Skeletal muscle tissue (tissue), 4 donors: Measurements from ENCODE around the gene C16orf95. TPM values are rescaled to one million over a fixed set of nuclear protein-coding genes. Genes with fewer than 3 reads are reported as not detected.
"Not testable (repeated sequence)": the region's sequence is repeated elsewhere in the genome, so short reads cannot be mapped to it uniquely, and the experiment has no call there.

Experiments used
- H3K27ac ChIP-seq: one replicate; pipeline ENCODE4 v1.7.0; 2013; ENCODE audit warnings: mild to moderate bottlenecking, low read depth, low read length, inconsistent platforms
- H3K27me3 ChIP-seq, 3 donors: one replicate each; pipeline ENCODE4 v1.7.0; 2013; ENCODE audit warnings: low read length in 3 of 3; ENCODE audit not compliant: control insufficient read depth in 3 of 3, insufficient read depth in 3 of 3
- H3K36me3 ChIP-seq, 3 donors: one replicate each; pipeline ENCODE4 v1.7.0; 2013; ENCODE audit warnings: low read length in 3 of 3; ENCODE audit not compliant: control insufficient read depth in 3 of 3, insufficient read depth in 3 of 3
- H3K4me1 ChIP-seq, 3 donors: one replicate each; pipeline ENCODE4 v1.7.0; 2013; ENCODE audit warnings: low read length in 3 of 3, mild to moderate bottlenecking in 3 of 3; ENCODE audit not compliant: control insufficient read depth in 3 of 3, insufficient read depth in 3 of 3
- H3K4me3 ChIP-seq, 3 donors: one replicate each; pipeline ENCODE4 v1.7.0; 2013; ENCODE audit warnings: low read length in 3 of 3
- H3K9ac ChIP-seq, 3 donors: one replicate each; pipeline ENCODE4 v1.7.0; 2013; ENCODE audit warnings: low read length in 3 of 3, mild to moderate bottlenecking in 3 of 3, moderate library complexity in 2 of 3, low read depth in 1 of 3
- H3K9me3 ChIP-seq, 3 donors: one replicate each; pipeline ENCODE4 v1.7.0; 2013; ENCODE audit warnings: low read length in 3 of 3; ENCODE audit not compliant: control insufficient read depth in 3 of 3
- total RNA-seq: library from RNA; depleted of rRNA; stranded (reverse); fragments of >200 nt; gene quantifications from one replicate; pipeline ENCODE4 v1.2.3, GENCODE V29; 2014
- donor health status: Osteomylitis.

Gene C16orf95
- 2.6 TPM for total RNA-seq

- peak within 1 kb of the TSS; percentile 88 to 95 (median 91) for H3K4me3 ChIP-seq
- H3K9me3 ChIP-seq = no peaks in the 10 kb centered on the region
- no peaks in the 10 kb centered on the region for H3K27me3 ChIP-seq
These were observed at the start of gene C16orf95 for GRCh38 chr16:87316923-87317749. Gene C16orf95, minus strand, starts transcription at chr16:87317392. Its CDS starts 150 bp downstream, at chr16:87317242.

GRCh38 chr16:87366930-87367329 lies 49.7 kb upstream of the C16orf95 start:
- Histone ChIP-seq H3K36me3 (peaks cover under 1 to 9% (median 2%) of the 10 kb centered on the region in 3 donors), H3K9me3 (no peaks in the 10 kb centered on the region), H3K9ac (no peak overlapping the region), H3K27ac (no peak overlapping the region), H3K4me1 (peaks cover 60 to 63% (median 61%) of the 10 kb centered on the region in 3 donors), H3K4me3 (no peak overlapping the region), H3K27me3 (no peaks in the 10 kb centered on the region)

More at GRCh38 chr16:87316923-87317749, at the start of gene C16orf95:
- H3K9ac ChIP-seq = peak within 1 kb of the TSS; percentile 97 to 99 (median 99)
- H3K27ac ChIP-seq = peak within 1 kb of the TSS; percentile 87
- peaks cover 0 to 6% (median 0%) of the 10 kb centered on the region in 3 donors for H3K36me3 ChIP-seq
- H3K4me1 ChIP-seq = peaks cover 16 to 38% (median 18%) of the 10 kb centered on the region in 3 donors

GRCh38 chr16:87366288-87366687 lies 49.1 kb upstream of the C16orf95 start:
- H3K4me3 ChIP-seq = no peak overlapping the region
- peaks cover 7 to 15% (median 8%) of the 10 kb centered on the region in 3 donors for H3K36me3 ChIP-seq
- H3K27ac ChIP-seq = no peak overlapping the region
- peaks cover 60 to 61% (median 61%) of the 10 kb centered on the region in 3 donors for H3K4me1 ChIP-seq
- no peaks in the 10 kb centered on the region for H3K9me3 ChIP-seq
- no peak overlapping the region for H3K9ac ChIP-seq
- H3K27me3 ChIP-seq = no peaks in the 10 kb centered on the region

GRCh38 chr16:87365021-87365713 lies 48.0 kb upstream of the C16orf95 start:
- Histone ChIP-seq H3K9me3 (no peaks in the 10 kb centered on the region), H3K4me3 (no peak overlapping the region), H3K27me3 (no peaks in the 10 kb centered on the region), H3K9ac (no peak overlapping the region), H3K36me3 (peaks cover 11 to 18% (median 11%) of the 10 kb centered on the region in 3 donors), H3K27ac (no peak overlapping the region), H3K4me1 (peaks cover 59 to 61% (median 60%) of the 10 kb centered on the region in 3 donors)

GRCh38 chr16:87363771-87364455 lies 46.7 kb upstream of the C16orf95 start:
- H3K9me3 ChIP-seq = no peaks in the 10 kb centered on the region
- H3K9ac ChIP-seq = peak overlapping the region; percentile 27 to 76 (median 74)
- peaks cover 15 to 25% (median 22%) of the 10 kb centered on the region in 3 donors for H3K36me3 ChIP-seq
- peaks cover 56 to 62% (median 62%) of the 10 kb centered on the region in 3 donors for H3K4me1 ChIP-seq
- H3K27ac ChIP-seq = peak overlapping the region; percentile 82
- no peaks in the 10 kb centered on the region for H3K27me3 ChIP-seq
- peak overlapping the region; percentile 23 to 58 (median 55) for H3K4me3 ChIP-seq

GRCh38 chr16:87362828-87363559 lies 45.8 kb upstream of the C16orf95 start:
- H3K27me3 ChIP-seq, H3K4me3 ChIP-seq, H3K9me3 ChIP-seq: not testable (repeated sequence)
- H3K27ac ChIP-seq = peak overlapping the region; percentile 82
- peaks cover 58 to 69% (median 67%) of the 10 kb centered on the region in 3 donors for H3K4me1 ChIP-seq
- peak overlapping the region in 1 of 3 donors; percentile 74 for H3K9ac ChIP-seq
- H3K36me3 ChIP-seq = peaks cover 23 to 33% (median 31%) of the 10 kb centered on the region in 3 donors

- H3K36me3 ChIP-seq = peaks cover 23 to 34% (median 31%) of the 10 kb centered on the region in 3 donors
- H3K4me3 ChIP-seq = no peak overlapping the region
- peak overlapping the region in 2 of 3 donors; percentile 33 to 40 for H3K9ac ChIP-seq
- H3K4me1 ChIP-seq = peaks cover 53 to 69% (median 68%) of the 10 kb centered on the region in 3 donors
- H3K27ac ChIP-seq = peak overlapping the region; percentile 82
- no peaks in the 10 kb centered on the region for H3K27me3 ChIP-seq
- H3K9me3 ChIP-seq = no peaks in the 10 kb centered on the region
These were observed 44.9 kb upstream of the C16orf95 start for GRCh38 chr16:87361916-87362619.

GRCh38 chr16:87360862-87361610 lies 43.8 kb upstream of the C16orf95 start:
- Histone ChIP-seq H3K9me3 (no peaks in the 10 kb centered on the region), H3K4me1 (peaks cover 53 to 71% (median 68%) of the 10 kb centered on the region in 3 donors), H3K9ac (no peak overlapping the region), H3K4me3 (peak overlapping the region in 1 of 3 donors; percentile 22), H3K27ac (peak overlapping the region; percentile 82), H3K27me3 (no peaks in the 10 kb centered on the region), H3K36me3 (peaks cover 24 to 38% (median 31%) of the 10 kb centered on the region in 3 donors)
